Hematopoietic multipotent progenitor cell (in vitro differentiated cells): ENCODE data around the gene EFCAB6. TPM values are rescaled to one million over a fixed set of nuclear protein-coding genes. Genes with fewer than 3 reads are reported as not detected.

Experiments
- DNase-seq, 3 donors: peaks; one replicate each; pipeline ENCODE4 v3.0.0-alpha.2; 2011 to 2015; ENCODE audit warnings: low read depth in 2 of 3, low spot score in 2 of 3
- total RNA-seq: library from RNA; depleted of rRNA; stranded (reverse); fragments of >200 nt; gene quantifications from one replicate; pipeline ENCODE4 v1.2.3, GENCODE V29; 2012

EFCAB6 gene
- total RNA-seq, 1 donor = 0.54 TPM

DNA sequence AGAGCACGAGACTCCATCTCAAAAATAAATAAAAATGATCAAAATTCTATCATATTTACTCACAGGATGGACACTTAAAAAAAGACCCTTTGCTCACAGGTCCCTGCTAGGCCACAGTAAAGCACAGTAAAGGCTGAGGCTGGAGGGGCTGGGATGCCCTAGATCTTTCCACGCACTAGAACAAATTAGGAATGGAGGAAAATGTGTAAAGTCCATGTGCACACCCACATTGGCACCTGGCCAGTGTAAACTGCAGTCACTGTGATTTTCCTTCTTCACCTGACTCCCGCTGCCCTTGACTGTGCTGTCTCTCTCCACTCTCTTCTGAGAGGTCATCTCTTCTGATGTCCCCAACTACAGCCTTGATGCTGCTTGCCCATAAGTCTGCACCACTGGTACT lies 195.5 kb downstream of the EFCAB6 start:
- DNase-seq = no peak

GRCh38 chr22:43600265-43600664 lies 211.8 kb downstream of the EFCAB6 start:
- no peak for DNase-seq

GRCh38 chr22:43592476-43592875 lies 219.6 kb downstream of the EFCAB6 start:
- no peak for DNase-seq

GRCh38 chr22:43591380-43591779 lies 220.7 kb downstream of the EFCAB6 start:
- no peak for DNase-seq

DNA sequence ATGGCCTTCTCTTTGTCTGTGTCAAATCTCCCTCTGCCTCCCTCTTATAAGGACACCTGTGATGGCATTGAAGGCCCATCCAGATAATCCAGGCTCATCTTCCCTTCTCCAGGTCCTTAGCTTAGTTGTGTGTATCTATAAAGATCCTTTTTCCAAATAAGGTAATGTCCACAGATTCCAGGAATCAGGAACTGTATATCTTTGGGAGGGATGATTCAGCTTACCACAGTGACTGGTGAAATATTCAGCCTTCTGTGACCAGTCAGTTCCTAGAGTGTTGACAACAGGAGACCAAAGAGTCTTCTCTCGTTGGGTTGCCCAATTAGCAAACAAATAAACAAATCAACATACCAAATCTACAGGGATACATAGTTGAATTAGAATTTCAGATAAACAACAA lies 224.5 kb downstream of the EFCAB6 start:
- no peak for DNase-seq

DNA sequence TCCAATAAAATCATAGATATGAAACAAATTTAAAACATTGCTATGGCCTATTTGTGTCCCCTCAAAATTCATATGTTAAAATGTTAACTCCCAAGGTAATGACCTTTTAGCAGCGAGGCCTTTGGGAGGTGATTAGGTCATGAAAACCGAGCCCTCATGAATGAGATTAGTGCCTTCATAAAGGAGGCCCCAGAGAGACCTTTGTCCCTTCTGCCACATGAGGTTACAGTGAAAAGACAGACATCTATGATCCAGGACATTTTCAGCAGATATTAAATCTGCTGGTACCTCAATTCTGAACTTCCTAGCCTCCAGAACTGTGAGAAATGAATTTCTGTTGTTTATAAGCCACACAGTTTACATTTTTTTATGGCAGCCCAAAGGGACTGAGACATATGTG lies 228.6 kb downstream of the EFCAB6 start:
- no peak for DNase-seq

- DNase-seq = no peak
Measured at GRCh38 chr22:43582394-43582793, 229.7 kb downstream of the EFCAB6 start.

DNA sequence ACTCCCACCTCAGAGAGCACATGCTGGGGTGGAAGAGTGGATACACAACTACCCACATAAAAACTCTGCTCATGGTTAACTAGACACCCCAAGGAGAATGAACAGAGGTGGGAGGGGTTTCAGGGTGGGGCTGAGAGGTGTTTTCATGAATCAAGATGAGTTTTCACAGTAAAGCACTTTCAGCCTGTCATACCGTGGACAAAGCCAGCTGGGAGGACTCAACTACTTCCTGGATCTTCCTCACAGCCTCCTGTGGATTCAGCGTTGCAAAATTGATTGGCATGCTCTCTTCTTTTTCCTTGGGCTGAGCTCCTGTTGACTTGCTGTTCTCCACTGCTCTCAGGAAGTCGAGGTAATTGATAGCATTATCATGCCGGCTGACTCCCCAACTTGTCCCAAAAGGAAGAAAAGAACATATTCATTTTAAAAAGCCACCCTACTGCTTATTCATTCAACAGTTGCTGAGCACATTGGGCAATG lies 231.8 kb downstream of the EFCAB6 start:
- DNase-seq = no peak

GRCh38 chr22:43574738-43575137 lies 237.4 kb downstream of the EFCAB6 start:
- DNase-seq = no peak

GRCh38 chr22:43572710-43573109 lies 239.4 kb downstream of the EFCAB6 start:
- no peak for DNase-seq

GRCh38 chr22:43571181-43571580 lies 240.9 kb downstream of the EFCAB6 start:
- DNase-seq = no peak

- peak in 1 of 3 donors; percentile 28 for DNase-seq
Measured at GRCh38 chr22:43570531-43571165, 241.5 kb downstream of the EFCAB6 start.

DNA sequence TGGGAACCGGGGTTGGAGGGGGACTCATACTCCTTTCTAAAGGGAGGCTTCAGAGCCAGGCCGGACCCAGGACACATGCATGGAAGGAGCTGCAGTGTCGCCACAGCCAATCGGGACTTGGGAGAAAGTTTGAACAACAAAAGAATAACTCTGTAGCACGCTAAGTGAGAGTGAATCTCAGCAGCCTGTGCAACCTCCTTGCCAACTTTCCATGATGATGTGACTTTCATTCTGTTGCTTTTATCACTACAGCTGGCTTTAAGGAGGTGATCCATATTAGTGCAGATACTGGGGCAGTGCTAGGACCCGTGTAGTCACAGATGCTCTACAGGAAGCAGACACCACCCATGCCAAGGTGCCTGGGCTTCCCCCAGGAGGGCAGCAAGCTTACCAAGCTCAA lies 243.0 kb downstream of the EFCAB6 start:
- no peak for DNase-seq

DNA sequence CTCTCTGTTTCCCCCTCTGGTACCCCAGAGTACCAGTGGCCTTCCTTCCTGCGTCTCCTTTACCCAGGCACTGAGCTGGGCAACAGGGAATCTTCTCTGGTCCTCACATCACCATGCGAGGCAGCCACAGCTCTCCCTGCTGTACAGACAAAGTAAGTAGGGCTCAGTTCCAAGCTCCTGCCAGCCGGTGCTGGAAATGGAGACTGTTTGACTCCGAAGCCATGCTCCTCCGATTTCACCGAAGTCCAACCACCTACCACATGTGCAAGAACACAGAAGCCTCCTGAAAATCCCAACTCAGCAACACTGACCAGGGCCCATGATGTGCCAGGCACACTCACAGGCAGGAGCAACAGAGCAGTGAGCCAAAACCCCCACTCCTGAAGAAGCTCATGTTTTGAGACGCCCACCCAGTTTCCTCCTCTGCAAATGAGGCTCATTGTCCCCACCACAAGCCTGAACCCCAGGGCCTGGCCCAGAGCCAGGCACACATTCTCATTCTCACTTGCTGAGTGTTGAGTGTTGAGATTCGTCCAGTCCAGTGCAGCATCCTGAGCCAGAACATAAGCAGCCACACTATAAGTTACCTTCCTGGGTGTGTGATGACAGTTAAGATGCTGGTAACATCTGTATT lies 244.3 kb downstream of the EFCAB6 start:
- DNase-seq = no peak

DNA sequence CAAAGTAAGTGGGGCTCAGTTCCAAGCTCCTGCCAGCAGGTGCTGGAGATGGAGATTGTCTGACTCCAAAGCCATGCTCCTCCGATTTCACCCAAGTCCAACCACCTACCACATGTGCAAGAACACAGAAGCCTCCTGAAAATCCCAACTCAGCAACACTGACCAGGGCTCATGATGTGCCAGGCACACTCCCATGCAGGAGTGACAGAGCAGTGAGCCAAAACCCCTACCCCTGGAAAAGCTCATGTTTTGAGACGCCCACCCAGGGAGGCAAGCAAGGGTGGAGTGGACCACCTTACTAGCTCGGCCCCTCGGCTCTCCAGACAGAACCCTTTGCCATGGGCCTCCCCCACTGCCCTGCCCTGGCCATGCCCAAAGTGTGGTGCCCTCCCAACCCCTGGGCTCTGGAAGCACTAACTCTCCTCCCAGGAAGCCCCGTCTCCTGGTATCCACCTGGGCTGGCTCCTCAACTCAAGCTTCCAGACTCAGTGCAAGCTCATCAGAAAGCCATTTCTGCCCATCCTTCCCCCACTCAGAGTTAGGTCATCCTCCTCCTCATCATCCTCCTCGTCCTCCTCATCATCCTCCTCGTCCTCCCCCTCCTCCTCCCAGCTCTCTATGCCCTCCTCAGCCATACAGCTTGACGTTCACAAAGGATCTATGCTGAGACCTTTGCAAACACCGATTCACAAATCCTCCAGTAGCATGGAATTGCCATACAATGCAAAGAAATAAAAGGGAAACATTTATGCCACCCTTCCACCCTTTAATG lies 245.4 kb downstream of the EFCAB6 start:
- DNase-seq = no peak

- DNase-seq = no peak
Measured at GRCh38 chr22:43566021-43566420, 246.1 kb downstream of the EFCAB6 start.

DNA sequence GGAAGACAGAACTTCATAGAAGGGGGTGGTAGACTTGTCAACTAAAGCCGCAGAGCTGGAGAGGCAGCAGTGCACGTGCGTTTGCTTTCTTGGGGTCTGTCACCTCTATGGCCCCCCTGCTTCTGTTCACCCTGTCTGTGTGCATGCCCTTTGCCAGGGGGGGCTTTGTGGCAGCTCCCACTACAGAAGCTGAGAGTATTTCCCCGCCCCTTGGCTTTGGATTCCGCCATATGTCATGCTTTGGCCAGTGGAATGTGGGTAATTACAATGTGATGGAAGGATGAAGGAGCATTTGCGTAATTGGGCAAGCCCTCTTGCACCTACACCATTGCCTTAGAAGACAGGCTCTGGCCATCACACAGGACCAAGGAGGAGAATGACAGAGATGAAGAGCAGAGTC lies 247.2 kb downstream of the EFCAB6 start:
- no peak for DNase-seq

- no peak for DNase-seq
Measured at GRCh38 chr22:43563571-43563970, 248.5 kb downstream of the EFCAB6 start.

DNA sequence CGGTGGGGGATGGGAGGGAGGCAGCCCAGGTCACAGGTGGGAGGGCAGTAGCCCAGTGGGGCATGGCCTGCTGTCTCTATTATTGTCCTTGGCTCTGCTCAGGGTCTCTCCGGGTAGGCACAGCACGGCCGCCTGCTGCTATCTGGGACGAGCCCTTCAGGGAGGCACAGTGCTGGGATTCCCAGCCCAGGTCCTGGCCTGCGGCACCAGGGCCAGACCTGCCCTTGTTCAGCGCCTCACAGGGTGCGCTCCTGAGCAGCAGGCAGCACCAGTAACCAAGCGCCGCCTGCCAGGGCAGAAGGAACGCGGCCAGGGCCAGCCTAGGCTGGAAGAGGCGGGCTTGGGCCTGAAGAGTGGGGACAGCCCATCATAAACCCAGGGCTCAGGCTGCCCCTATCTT lies 249.3 kb downstream of the EFCAB6 start:
- DNase-seq = no peak

- DNase-seq = no peak
Measured at GRCh38 chr22:43561415-43562178, 250.5 kb downstream of the EFCAB6 start.

GRCh38 chr22:43560651-43561050 lies 251.5 kb downstream of the EFCAB6 start:
- no peak for DNase-seq
